ENCODE results near the gene GALM. TPM values are rescaled to one million over a fixed set of nuclear protein-coding genes. Genes with fewer than 3 reads are reported as not detected.
A peak's percentile ranks its signal among the peaks of the same experiment; 100 is the strongest.

GALM gene
- total and polyA plus RNA-seq, 2 of the 13 experiments (the other 11 are each of a cell fraction or from before 2014, with no cell fraction given), result 65.5 to 90.0 TPM

DNA sequence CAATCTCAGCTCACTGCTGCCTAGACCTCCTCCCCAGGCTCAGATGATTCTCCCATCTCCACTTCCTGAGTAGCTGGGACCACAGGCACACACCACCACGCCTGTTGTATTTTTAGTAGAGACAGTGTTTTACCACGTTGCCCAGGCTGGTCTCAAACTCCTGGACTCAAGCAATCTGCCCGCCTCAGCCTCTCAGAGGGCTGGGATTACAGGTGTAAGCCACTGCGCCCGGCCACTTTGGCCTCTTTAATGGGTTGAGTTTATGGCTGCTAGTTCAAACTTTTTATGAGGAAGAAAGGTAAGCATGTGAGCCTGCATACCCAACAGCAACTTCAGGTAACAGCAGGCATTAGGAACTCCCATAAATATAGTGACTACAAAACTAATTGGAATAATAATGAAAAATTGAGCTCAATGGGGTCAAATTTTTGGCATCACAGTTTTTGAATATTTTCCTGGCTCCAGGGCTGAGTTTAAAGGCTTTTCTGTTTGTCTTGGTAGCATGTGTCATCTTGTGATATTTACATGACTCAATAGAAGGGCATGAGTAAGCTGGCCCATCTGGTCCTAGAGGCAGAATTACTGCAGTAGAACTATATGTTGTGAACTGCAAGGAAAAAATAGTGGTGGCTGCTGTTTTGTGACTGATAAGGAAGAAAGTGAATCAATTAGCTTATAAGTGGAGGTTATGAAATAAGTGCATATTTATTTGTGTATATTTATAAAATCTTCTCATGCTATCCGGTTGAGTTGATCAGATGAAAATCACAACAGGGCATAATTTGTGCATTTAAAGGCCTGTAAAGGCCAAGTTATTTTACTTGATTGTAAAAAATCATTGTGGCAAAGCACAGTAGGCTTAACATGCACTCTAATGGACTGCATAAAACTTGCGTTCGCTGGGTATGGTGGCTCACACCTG, 24.8 kb downstream of the GALM start (continued):
- TF ChIP-seq ZNF644 (CRISPR knock-in tag; IDR thresholded peaks at IDR 0.05; ENCODE audit: low read depth), result peak; percentile 44; the same call in 1 of the 2 replicates
- TF ChIP-seq FOXA1 (IDR thresholded peaks at IDR 0.05), result no peak
- TF ChIP-seq FOXA1 (CRISPR knock-in tag; IDR thresholded peaks at IDR 0.05), result peak; percentile 73
- TF ChIP-seq MATR3 (CRISPR knock-in tag; IDR thresholded peaks at IDR 0.05), result no peak
- TF ChIP-seq MBNL3 (CRISPR knock-in tag; conservative IDR thresholded peaks at IDR 0.05), result no peak
- TF ChIP-seq ZNF414 (CRISPR knock-in tag; IDR thresholded peaks at IDR 0.05), result no peak
- TF ChIP-seq TBL1XR1 (IDR thresholded peaks at IDR 0.05; ENCODE audit: borderline replicate concordance, low read length, partially characterized antibody), result no peak
- TF ChIP-seq ARID5B (CRISPR knock-in tag; IDR thresholded peaks at IDR 0.05), result peak; percentile 88
- TF ChIP-seq RXRA (CRISPR knock-in tag; IDR thresholded peaks at IDR 0.05), result no peak
- TF ChIP-seq NR2F1 (CRISPR knock-in tag; IDR thresholded peaks at IDR 0.05), result peak in 1 of 2 experiments; percentile 59; a peak in 2 of 4 replicates
- TF ChIP-seq TBX2 (CRISPR knock-in tag; IDR thresholded peaks at IDR 0.05; ENCODE audit: borderline replicate concordance), result no peak
- no peak for TF ChIP-seq MLXIP (CRISPR knock-in tag; IDR thresholded peaks at IDR 0.05; ENCODE audit: borderline replicate concordance)
- TF ChIP-seq ZNF121 (CRISPR knock-in tag; IDR thresholded peaks at IDR 0.05), result peak; percentile 8; the same call in 1 of the 2 replicates
- TF ChIP-seq ZNF7 (CRISPR knock-in tag; IDR thresholded peaks at IDR 0.05), result no peak
- no peak for TF ChIP-seq ZBTB20 (CRISPR knock-in tag; IDR thresholded peaks at IDR 0.05; ENCODE audit: borderline replicate concordance, low read depth)
- TF ChIP-seq ZNF33B (CRISPR knock-in tag; IDR thresholded peaks at IDR 0.05), result no peak
- peak; percentile 57; the same call in 1 of the 2 replicates for TF ChIP-seq SOX5 (CRISPR knock-in tag; IDR thresholded peaks at IDR 0.05; ENCODE audit: borderline replicate concordance)
- no peak for TF ChIP-seq GPN1 (CRISPR knock-in tag; IDR thresholded peaks at IDR 0.05; ENCODE audit: borderline replicate concordance)
- TF ChIP-seq, protein P1, sequence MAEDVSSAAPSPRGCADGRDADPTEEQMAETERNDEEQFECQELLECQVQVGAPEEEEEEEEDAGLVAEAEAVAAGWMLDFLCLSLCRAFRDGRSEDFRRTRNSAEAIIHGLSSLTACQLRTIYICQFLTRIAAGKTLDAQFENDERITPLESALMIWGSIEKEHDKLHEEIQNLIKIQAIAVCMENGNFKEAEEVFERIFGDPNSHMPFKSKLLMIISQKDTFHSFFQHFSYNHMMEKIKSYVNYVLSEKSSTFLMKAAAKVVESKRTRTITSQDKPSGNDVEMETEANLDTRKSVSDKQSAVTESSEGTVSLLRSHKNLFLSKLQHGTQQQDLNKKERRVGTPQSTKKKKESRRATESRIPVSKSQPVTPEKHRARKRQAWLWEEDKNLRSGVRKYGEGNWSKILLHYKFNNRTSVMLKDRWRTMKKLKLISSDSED (CRISPR knock-in tag; IDR thresholded peaks at IDR 0.05), result no peak

Measured in HepG2 (cell line).